NCI-H2196 (cell line): ENCODE measurements around the gene PTPRM.

Experiments
- DNase-seq: peaks from one replicate; lab custom pipeline; 2025; ENCODE audit not compliant: unreplicated experiment; lab: John Stamatoyannopoulos, UW

The PTPRM gene

GRCh38 chr18:8448130-8448529 is 881.0 kb downstream of the PTPRM start:
- DNase-seq, result no peak

- DNase-seq, result peak; percentile 10
Measured at GRCh38 chr18:8450013-8450412, 882.9 kb downstream of the PTPRM start.

- no peak for DNase-seq
Measured at GRCh38 chr18:8450898-8451665, 884.0 kb downstream of the PTPRM start.

- DNase-seq, result no peak
Measured at GRCh38 chr18:8453528-8453927, 886.4 kb downstream of the PTPRM start.

GRCh38 chr18:8454136-8454535 is 887.0 kb downstream of the PTPRM start:
- no peak for DNase-seq

GRCh38 chr18:8455661-8456614 is 888.8 kb downstream of the PTPRM start:
- DNase-seq, result no peak
